K562 (cell line): ENCODE data around the gene GOLPH3L. TPM values are rescaled to one million over a fixed set of nuclear protein-coding genes. Genes with fewer than 3 reads are reported as not detected.

Experiments
- ATAC-seq: fragments of 200-7000 bp; cut with Tn5 transposase; 3 replicates; pipeline ENCODE4 v1.9.1; 2020; ENCODE audit warnings: moderate library complexity
- BruUV-seq: library from RNA; stranded (reverse); fragments of 400-500 nt; replicated peaks from 2 replicates; lab custom pipeline; 2021; lab: Mats Ljungman, UMichigan
- CTCF ChIA-PET: fragments of 300-600 bp; formaldehyde crosslinking; extraction: SDS; loops from one replicate; lab custom pipeline; 2021; ENCODE audit warnings: low intra/inter-chr PET ratio; lab: Yijun Ruan, JAX
- POLR2A ChIA-PET: fragments of 300-600, 350-650 bp; sonication (Branson Sonifier 250); formaldehyde crosslinking; extraction: SDS; loops from one replicate; lab custom pipeline; 2021; ENCODE audit warnings: antibody characterized with exemption, inconsistent platforms; lab: Yijun Ruan, JAX
- DNase-seq, 4 experiments: peaks; one replicate each; pipeline versions ENCODE4 v3.0.0 to v3.0.0-alpha.2; 2011 to 2018; ENCODE audit warnings: low spot score in 3 of 4, mixed read lengths in 3 of 4; ENCODE audit errors: extremely low read depth in 1 of 4
- FAIRE-seq: peaks from 2 replicates; lab custom pipeline; 2011; peaks lifted over from hg19 to GRCh38; lab: Jason Lieb, UNC
- H2AFZ ChIP-seq: 2 replicates; pipeline ENCODE4 v1.6.0; 2011; ENCODE audit warnings: low read depth, low read length, control low read depth, inconsistent platforms
- H3K27ac ChIP-seq: fragments of 200-600 bp; 3 replicates; pipeline ENCODE4 v1.8.0; 2011; ENCODE audit warnings: low read depth, mild to moderate bottlenecking, control low read depth, inconsistent platforms, low read length, moderate library complexity, mixed read lengths; ENCODE audit errors: extremely low read depth
- H3K27me3 ChIP-seq, 2 experiments: fragments of 300-600 bp in 1 of 2; 2 replicates in 1 of 2; 3 replicates in 1 of 2; pipeline versions ENCODE4 v1.6.0 to v1.8.0; 2011; ENCODE audit warnings: inconsistent platforms in 2 of 2, low read length in 2 of 2, mild to moderate bottlenecking in 1 of 2, mixed read lengths in 1 of 2, moderate library complexity in 1 of 2; ENCODE audit not compliant: control insufficient read depth in 2 of 2, insufficient read depth in 2 of 2
- H3K36me3 ChIP-seq: fragments of 300-600 bp; 3 replicates; pipeline ENCODE4 v1.8.0; 2011; ENCODE audit warnings: mild to moderate bottlenecking, low read length, inconsistent platforms; ENCODE audit not compliant: control insufficient read depth, insufficient read depth
- H3K4me1 ChIP-seq, 2 experiments: fragments of 200-600 bp in 1 of 2; replicated peaks in 1 of 2; 2 replicates in 1 of 2; 3 replicates in 1 of 2; pipeline versions ENCODE4 v1.5.1 to v1.8.0; 2011; ENCODE audit warnings: inconsistent platforms in 2 of 2, low read length in 2 of 2, mild to moderate bottlenecking in 1 of 2, mixed read lengths in 1 of 2, moderate library complexity in 1 of 2; ENCODE audit not compliant: control insufficient read depth in 2 of 2, insufficient read depth in 2 of 2
- H3K4me2 ChIP-seq: 2 replicates; pipeline ENCODE4 v1.6.1; 2011; ENCODE audit warnings: low read length, control low read depth, inconsistent platforms, mixed read lengths; ENCODE audit not compliant: insufficient read depth
- H3K4me3 ChIP-seq: fragments of 200-600 bp; sonication (generic), shearing (Covaris generic); 2 replicates; pipeline ENCODE4 v1.5.1; 2016; ENCODE audit warnings: control low read depth, inconsistent platforms
- H3K79me2 ChIP-seq: fragments of 200-600 bp; 3 replicates; pipeline ENCODE4 v1.8.0; 2011; ENCODE audit warnings: low read length, inconsistent platforms; ENCODE audit not compliant: control insufficient read depth, insufficient read depth
- H3K9ac ChIP-seq, 2 experiments: 2 replicates each; pipeline versions ENCODE4 v1.6.0 to v1.6.1; 2011; ENCODE audit warnings: low read depth in 2 of 2, low read length in 2 of 2, control low read depth in 1 of 2, inconsistent platforms in 1 of 2, mild to moderate bottlenecking in 1 of 2, mixed read lengths in 1 of 2; ENCODE audit not compliant: insufficient read depth in 1 of 2
- H3K9me1 ChIP-seq: one replicate; pipeline ENCODE4 v1.6.0; 2011; ENCODE audit warnings: inconsistent platforms, mild to moderate bottlenecking, low read length, moderate library complexity; ENCODE audit not compliant: control insufficient read depth, insufficient read depth
- H3K9me3 ChIP-seq: replicated peaks from 2 replicates; pipeline ENCODE4 v1.5.1; 2011; ENCODE audit warnings: low read depth, low read length, inconsistent platforms; ENCODE audit not compliant: control insufficient read depth, insufficient read depth
- H4K20me1 ChIP-seq: replicated peaks from 2 replicates; pipeline ENCODE4 v1.6.1; 2011; ENCODE audit warnings: low read length, inconsistent platforms, mixed read lengths; ENCODE audit not compliant: control insufficient read depth, insufficient read depth
- CHD2 ChIP-seq: IDR thresholded peaks from 2 replicates; pipeline ENCODE4 v1.6.1; 2011; ENCODE audit warnings: low read depth, low read length
- DMBX1 ChIP-seq: fragments of 250-450 bp; sonication (Bioruptor Pico); IDR thresholded peaks from 2 replicates; pipeline ENCODE4 v1.8.0; 2022; ENCODE audit warnings: inconsistent platforms, mild to moderate bottlenecking, moderate library complexity, borderline replicate concordance
- GABPB2 ChIP-seq: fragments of 250-450 bp; sonication (Bioruptor Pico); conservative IDR thresholded peaks from 2 replicates; pipeline ENCODE4 v1.5.1; 2021; ENCODE audit warnings: mild to moderate bottlenecking
- MXI1 ChIP-seq: IDR thresholded peaks from 2 replicates; pipeline ENCODE4 v1.6.1; 2011; ENCODE audit warnings: low read depth, mild to moderate bottlenecking, improper control_type of control experiment, low read length
- RBM25 ChIP-seq: fragments of 200-400 bp; formaldehyde crosslinking; IDR thresholded peaks from 2 replicates; pipeline ENCODE4 v1.6.1; 2018; ENCODE audit warnings: low read length, low read depth, moderate library complexity; ENCODE audit not compliant: severe bottlenecking
- RFX5 ChIP-seq: IDR thresholded peaks from 2 replicates; pipeline ENCODE4 v1.6.1; 2011; ENCODE audit warnings: low read depth, mild to moderate bottlenecking, improper control_type of control experiment, low read length
- ZNF146 ChIP-seq: IDR thresholded peaks from one replicate; pipeline ENCODE4 v1.6.1; 2018; ENCODE audit warnings: missing compliant biosample characterization; ENCODE audit not compliant: unreplicated experiment
- ZNF589 ChIP-seq: fragments of 200-800 bp; sonication (Bioruptor generic); IDR thresholded peaks from 2 replicates; pipeline ENCODE4 v1.6.1; 2016; ENCODE audit warnings: low read depth, missing genetic modification characterization, missing compliant biosample characterization
- ZNF766 ChIP-seq: fragments of 200-800 bp; sonication (Bioruptor generic); conservative IDR thresholded peaks from 2 replicates; pipeline ENCODE4 v1.6.1; 2016; ENCODE audit warnings: missing genetic modification characterization, missing compliant biosample characterization
- WGBS: fragments of 100-300 bp; shearing (Covaris generic); methylation state at CpG from one replicate; pipeline ENCODE4 v1.1.6; 2016; ENCODE audit warnings: low coverage, mixed read lengths; ENCODE audit not compliant: insufficient coverage; ENCODE audit errors: missing lambda C conversion rate; 5-methylcytosine and 5-hydroxymethylcytosine counted together
- in situ Hi-C: fragments of 300-500 bp; cut with MboI; formaldehyde crosslinking; loops from 4 replicates; pipeline ENCODE4 v1.15.0; 2018; ENCODE audit warnings: inconsistent platforms, mixed read lengths
- intact Hi-C: fragments of 100-400 bp; cut with micrococcal nuclease; formaldehyde crosslinking; loops from 2 replicates; pipeline ENCODE4 v1.14.2; 2022
- polyA plus RNA-seq, 8 experiments: library from polyadenylated mRNA; depleted of rRNA in 4 of 8; stranded (reverse) in 5 of 8; unstranded in 3 of 8; fragments of >200 nt; fragmentation: Nextera tagmentation in 2 of 8; fragmentation: Illumina TruSeq in 1 of 8; extraction: Ambion mirVana in 2 of 8; extraction: Trizol in 1 of 8; gene quantifications; 2 replicates each; pipeline versions ENCODE4 v1.2.1 to v1.2.3, GENCODE V29; 2011 to 2014; ENCODE audit warnings: inconsistent platforms in 1 of 8, missing spikeins in 1 of 8
- total RNA-seq, 7 experiments: library from RNA; depleted of rRNA in 6 of 7; stranded (reverse); fragments of >200 nt in 6 of 7; fragmentation: Illumina TruSeq in 2 of 7; extraction: Trizol in 2 of 7; gene quantifications; 2 replicates each; pipeline versions ENCODE4 v1.2.1 to v1.2.3, GENCODE V29; 2011 to 2021; ENCODE audit warnings: low replicate concordance in 1 of 7

GOLPH3L gene
- total and polyA plus RNA-seq, 9 of the 15 experiments (the other 6 are each of a cell fraction or from before 2014, with no cell fraction given): 8.1 to 42.1 (median 21.6) TPM

- no peak overlapping the region for H3K4me2 ChIP-seq
- H3K27ac ChIP-seq: peak overlapping the region; percentile 77
- peaks cover 16% of the 10 kb centered on the region; the same call in 2 of the 3 replicates for H3K79me2 ChIP-seq
- FAIRE-seq (no peak), ATAC-seq (no peak), DNase-seq (no peak)
- H3K9me1 ChIP-seq: no peaks in the 10 kb centered on the region
- CTCF ChIA-PET: no interaction called here
- POLR2A ChIA-PET: interaction anchor here (0.7 to 2.7 kb wide), 2 partner anchors 17 to 213 kb away, joined by 3 to 12 read pairs; partner anchors contain the start of gene ENSA
- peak overlapping the region in 1 of 2 experiments; percentile 31; a peak in 2 of 4 replicates for H3K9ac ChIP-seq
- no peaks in the 10 kb centered on the region for H3K27me3 ChIP-seq
- BruUV-seq: no TSS peak
- H3K36me3 ChIP-seq: peaks cover 35% of the 10 kb centered on the region
- WGBS: 93% methylated on average over 3 of the region's 3 CpGs
- peaks cover 26 to 44% of the 10 kb centered on the region in 2 experiments for H3K4me1 ChIP-seq
- H4K20me1 ChIP-seq: no peaks in the 10 kb centered on the region
- intact Hi-C loops: loop anchor here (10.0 kb wide), 1 partner anchor 363 kb away; the partner anchor contains the start of gene CERS2
- in situ Hi-C loops: no loop called here
- TF ChIP-seq RBM25 (no peak), ZNF766 (CRISPR knock-in tag) (0 out of 2 replicates have a peak, but pooled peaks have one; percentile 7), RFX5 (no peak), CHD2 (no peak), GABPB2 (CRISPR knock-in tag) (no peak), ZNF589 (CRISPR knock-in tag) (peak; percentile 62; the same call in 1 of the 2 replicates), DMBX1 (CRISPR knock-in tag) (0 out of 2 replicates have a peak, but pooled peaks have one; percentile 6), ZNF146 (CRISPR knock-in tag) (no peak), MXI1 (no peak)
- H2AFZ ChIP-seq: no peak overlapping the region
- no peaks in the 10 kb centered on the region for H3K9me3 ChIP-seq
- H3K4me3 ChIP-seq: no peak overlapping the region
Measured at GRCh38 chr1:150612014-150612345, 85.0 kb downstream of the GOLPH3L start.
